CD8-positive, alpha-beta memory T cell (primary cell): Measurements from ENCODE around the gene FHIT. TPM values are rescaled to one million over a fixed set of nuclear protein-coding genes. Genes with fewer than 3 reads are reported as not detected.

Experiments used
- CTCF ChIA-PET: fragments of 350-600 bp; sonication (Branson Sonifier 250); formaldehyde crosslinking; loops from one replicate; lab custom pipeline; 2021; ENCODE audit warnings: antibody characterized with exemption; lab: Charles Lee
- POLR2A ChIA-PET: fragments of 350-600 bp; sonication (Branson Sonifier 250); formaldehyde crosslinking; loops from one replicate; lab custom pipeline; 2021; ENCODE audit warnings: antibody characterized with exemption; lab: Charles Lee
- DNase-seq, 5 donors: peaks; one replicate each; pipeline versions ENCODE4 v3.0.0 to v3.0.0-alpha.2; 2020 to 2022; ENCODE audit warnings: mixed read lengths in 1 of 5
- H3K27ac ChIP-seq: one replicate; pipeline ENCODE4 v1.7.0; 2013; ENCODE audit warnings: low read depth, mild to moderate bottlenecking, low read length, moderate library complexity
- H3K27me3 ChIP-seq: 2 replicates; pipeline ENCODE4 v1.7.0; 2013; ENCODE audit warnings: low read length, mild to moderate bottlenecking; ENCODE audit not compliant: insufficient read depth, poor library complexity, severe bottlenecking
- H3K36me3 ChIP-seq: 2 replicates; pipeline ENCODE4 v1.7.0; 2013; ENCODE audit warnings: mild to moderate bottlenecking, low read length, moderate library complexity; ENCODE audit not compliant: insufficient read depth
- H3K4me1 ChIP-seq: 2 replicates; pipeline ENCODE4 v1.7.0; 2013; ENCODE audit warnings: mild to moderate bottlenecking, low read length, moderate library complexity; ENCODE audit not compliant: insufficient read depth
- H3K4me3 ChIP-seq: 2 replicates; pipeline ENCODE4 v1.7.0; 2013; ENCODE audit warnings: mild to moderate bottlenecking, low read length
- H3K9me3 ChIP-seq: 2 replicates; pipeline ENCODE4 v1.7.0; 2013; ENCODE audit warnings: mild to moderate bottlenecking, low read length
- H3K27ac Mint-ChIP-seq, 8 donors: one replicate each; pipeline ENCODE4 v1.8.0; 2020 to 2021; ENCODE audit warnings: mixed read lengths in 8 of 8, mild to moderate bottlenecking in 6 of 8, inconsistent platforms in 3 of 8, moderate library complexity in 3 of 8
- H3K27me3 Mint-ChIP-seq, 2 donors: one replicate each; pipeline ENCODE4 v1.8.0; 2020 to 2021; ENCODE audit warnings: mixed read lengths in 2 of 2, mild to moderate bottlenecking in 1 of 2, moderate library complexity in 1 of 2
- H3K36me3 Mint-ChIP-seq, 3 donors: one replicate each; pipeline ENCODE4 v1.8.0; 2020 to 2021; ENCODE audit warnings: mixed read lengths in 3 of 3, inconsistent platforms in 1 of 3, mild to moderate bottlenecking in 1 of 3
- H3K4me1 Mint-ChIP-seq, 3 donors: one replicate each; pipeline ENCODE4 v1.8.0; 2020 to 2021; ENCODE audit warnings: mixed read lengths in 3 of 3, inconsistent platforms in 1 of 3, mild to moderate bottlenecking in 1 of 3
- H3K4me3 Mint-ChIP-seq, 7 donors: one replicate each; pipeline ENCODE4 v1.8.0; 2020 to 2021; ENCODE audit warnings: mixed read lengths in 7 of 7, mild to moderate bottlenecking in 6 of 7, moderate library complexity in 4 of 7, inconsistent platforms in 2 of 7
- H3K9me3 Mint-ChIP-seq, 5 donors: one replicate each; pipeline ENCODE4 v1.8.0; 2020 to 2022; ENCODE audit warnings: mixed read lengths in 5 of 5, mild to moderate bottlenecking in 3 of 5, moderate library complexity in 2 of 5, inconsistent platforms in 1 of 5
- polyA plus RNA-seq: library from polyadenylated mRNA; unstranded; fragments of 300-500 nt; fragmentation: Illumina TruSeq; gene quantifications from one replicate; pipeline ENCODE4 v1.2.3, GENCODE V29; 2021
- total RNA-seq, 2 experiments: library from RNA; stranded (reverse); gene quantifications; one replicate each; pipeline ENCODE4 v1.2.3, GENCODE V29; 2021

FHIT gene
- total and polyA plus RNA-seq, 3 experiments from 2014 or later, result 4.1 to 7.4 (median 4.2) TPM

DNA sequence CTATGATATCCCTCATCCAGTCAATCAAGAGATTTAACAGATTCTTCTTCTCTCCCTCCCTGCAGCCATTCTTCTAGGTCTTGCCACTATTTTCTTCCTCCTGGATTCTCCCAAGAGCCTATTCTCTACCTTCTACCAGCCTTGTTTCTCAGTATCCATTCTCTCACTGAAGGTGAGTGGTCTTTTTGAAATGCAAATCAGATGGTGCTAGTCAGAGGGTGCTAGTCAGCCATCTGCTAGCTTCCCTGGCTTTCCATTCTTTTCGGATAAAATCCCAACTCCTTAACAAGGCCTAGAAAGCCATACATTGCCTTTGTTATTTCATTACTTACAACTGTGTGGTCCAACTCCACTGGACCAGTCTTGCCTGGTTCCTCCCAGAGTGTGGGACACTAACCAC is 1467.1 kb downstream of the FHIT start:
- Histone ChIP-seq H3K9me3 (no peaks in the 10 kb centered on the region), H3K27ac (no peak overlapping the region), H3K4me3 (no peak overlapping the region), H3K27me3 (no peaks in the 10 kb centered on the region), H3K36me3 (no peaks in the 10 kb centered on the region), H3K4me1 (peaks cover 12% of the 10 kb centered on the region)
- H3K4me1 Mint-ChIP-seq, result peaks cover 15 to 18% (median 16%) of the 10 kb centered on the region in 3 donors
- no peaks in the 10 kb centered on the region for H3K9me3 Mint-ChIP-seq
- H3K27me3 Mint-ChIP-seq, result peaks cover 0 to 2% of the 10 kb centered on the region in 2 donors
- ChIA-PET CTCF (no interaction called here), POLR2A (no interaction called here)
- DNase-seq, result no peak
- H3K27ac Mint-ChIP-seq, result peak overlapping the region in 7 of 8 donors; percentile 1 to 92 (median 40)
- H3K4me3 Mint-ChIP-seq, result peak overlapping the region in 6 of 7 donors; percentile 9 to 74 (median 53)
- peaks cover 0 to 1% (median 0%) of the 10 kb centered on the region in 3 donors for H3K36me3 Mint-ChIP-seq

DNA sequence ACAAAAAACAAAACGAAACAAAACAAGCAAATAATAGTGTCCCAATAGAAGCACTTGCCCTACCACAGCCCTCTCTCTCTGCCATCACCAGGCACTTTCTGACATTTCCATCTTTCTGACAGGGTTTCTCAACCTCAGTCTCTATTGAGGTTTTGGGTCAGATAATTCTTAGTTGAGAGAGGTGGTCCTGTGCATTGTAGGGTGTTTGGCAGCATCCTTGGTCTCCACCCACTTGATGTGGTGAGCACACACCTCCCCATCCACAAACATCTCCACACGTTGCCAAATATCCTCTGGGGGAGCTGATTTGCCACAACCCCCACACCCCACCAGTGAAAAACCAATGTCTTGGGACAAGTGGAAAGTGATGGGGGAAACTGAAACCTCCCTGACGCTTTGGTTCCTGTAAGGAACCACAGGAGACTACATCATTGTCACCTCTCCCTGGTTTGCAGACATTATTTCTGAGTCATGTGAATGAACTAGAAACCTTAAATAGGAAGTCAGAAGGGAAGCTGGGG is 1467.7 kb downstream of the FHIT start:
- H3K36me3 Mint-ChIP-seq, result peaks cover 0 to 1% (median 0%) of the 10 kb centered on the region in 3 donors
- H3K9me3 Mint-ChIP-seq, result no peaks in the 10 kb centered on the region
- POLR2A ChIA-PET, result no interaction called here

GRCh38 chr3:59782664-59783063 is 1468.6 kb downstream of the FHIT start:
- H3K36me3 Mint-ChIP-seq, result peaks cover 0 to 1% (median 0%) of the 10 kb centered on the region in 3 donors
- ChIA-PET CTCF (no interaction called here), POLR2A (no interaction called here)
- Histone ChIP-seq H3K27me3 (no peaks in the 10 kb centered on the region), H3K4me1 (peaks cover 12% of the 10 kb centered on the region), H3K4me3 (no peak overlapping the region), H3K36me3 (no peaks in the 10 kb centered on the region), H3K27ac (no peak overlapping the region), H3K9me3 (no peaks in the 10 kb centered on the region)
- H3K27me3 Mint-ChIP-seq, result peaks cover 0 to 2% of the 10 kb centered on the region in 2 donors
- H3K4me3 Mint-ChIP-seq, result no peak overlapping the region
- no peak overlapping the region for H3K27ac Mint-ChIP-seq
- no peak for DNase-seq
- H3K4me1 Mint-ChIP-seq, result peaks cover 20 to 25% (median 22%) of the 10 kb centered on the region in 3 donors
- no peaks in the 10 kb centered on the region for H3K9me3 Mint-ChIP-seq

More for the DNA sequence above, 1467.7 kb downstream of the FHIT start:
- Histone ChIP-seq H3K27ac (no peak overlapping the region), H3K9me3 (no peaks in the 10 kb centered on the region), H3K4me3 (no peak overlapping the region), H3K27me3 (no peaks in the 10 kb centered on the region), H3K4me1 (peaks cover 12% of the 10 kb centered on the region), H3K36me3 (no peaks in the 10 kb centered on the region)
- H3K4me3 Mint-ChIP-seq, result peak overlapping the region in 6 of 7 donors; percentile 1 to 74 (median 53)
- H3K27ac Mint-ChIP-seq, result peak overlapping the region in 7 of 8 donors; percentile 1 to 92 (median 40)
- peak in 1 of 5 donors; percentile 37 for DNase-seq
- H3K27me3 Mint-ChIP-seq, result peaks cover 0 to 2% of the 10 kb centered on the region in 2 donors
- CTCF ChIA-PET, result no interaction called here
- H3K4me1 Mint-ChIP-seq, result peaks cover 16 to 18% (median 16%) of the 10 kb centered on the region in 3 donors

- H3K27ac Mint-ChIP-seq, result no peak overlapping the region
- peaks cover 12% of the 10 kb centered on the region for H3K4me1 ChIP-seq
- CTCF ChIA-PET, result no interaction called here
These were observed 1471.0 kb downstream of the FHIT start for GRCh38 chr3:59780209-59780608.

DNA sequence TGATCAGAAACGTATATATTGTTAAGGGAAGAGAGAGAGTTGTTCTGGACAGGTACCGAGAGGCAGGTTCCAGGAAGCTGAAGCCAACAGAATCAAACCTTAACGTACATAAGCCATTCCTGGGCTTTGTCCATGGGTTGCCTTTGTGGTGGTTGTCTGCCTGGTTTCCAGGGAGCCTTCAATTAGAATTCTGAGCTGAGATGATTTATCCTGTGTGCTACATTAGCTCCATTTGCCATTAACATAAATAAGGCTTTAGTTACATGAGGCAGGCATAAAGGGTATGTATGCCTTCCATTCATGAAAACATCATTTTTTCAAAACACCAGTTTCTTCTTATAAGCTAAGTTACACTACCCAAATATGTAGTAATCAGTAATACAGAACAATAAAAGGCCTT is 1472.0 kb downstream of the FHIT start:
- ChIA-PET CTCF (no interaction called here), POLR2A (no interaction called here)
- H3K27me3 ChIP-seq, result no peaks in the 10 kb centered on the region
- no peak overlapping the region for H3K4me3 Mint-ChIP-seq
- no peaks in the 10 kb centered on the region for H3K27me3 Mint-ChIP-seq
- H3K36me3 Mint-ChIP-seq, result peaks cover 0 to 1% (median 0%) of the 10 kb centered on the region in 3 donors
- DNase-seq, result no peak
- H3K9me3 Mint-ChIP-seq, result no peaks in the 10 kb centered on the region
- peaks cover 9% of the 10 kb centered on the region for H3K4me1 ChIP-seq
- H3K4me1 Mint-ChIP-seq, result peaks cover 22 to 34% (median 25%) of the 10 kb centered on the region in 3 donors
- H3K27ac Mint-ChIP-seq, result no peak overlapping the region
- H3K36me3 ChIP-seq, result no peaks in the 10 kb centered on the region
- H3K9me3 ChIP-seq, result no peaks in the 10 kb centered on the region
- H3K27ac ChIP-seq, result no peak overlapping the region
- H3K4me3 ChIP-seq, result no peak overlapping the region

More at GRCh38 chr3:59780209-59780608, 1471.0 kb downstream of the FHIT start:
- Mint-ChIP-seq H3K4me3 (no peak overlapping the region), H3K4me1 (peaks cover 24 to 33% (median 26%) of the 10 kb centered on the region in 3 donors), H3K36me3 (peaks cover 0 to 1% (median 0%) of the 10 kb centered on the region in 3 donors), H3K9me3 (no peaks in the 10 kb centered on the region), H3K27me3 (no peaks in the 10 kb centered on the region)
- POLR2A ChIA-PET, result no interaction called here
- Histone ChIP-seq H3K27me3 (no peaks in the 10 kb centered on the region), H3K36me3 (no peaks in the 10 kb centered on the region), H3K27ac (no peak overlapping the region), H3K4me3 (no peak overlapping the region), H3K9me3 (no peaks in the 10 kb centered on the region)
- no peak for DNase-seq

- Mint-ChIP-seq H3K9me3 (no peaks in the 10 kb centered on the region), H3K27me3 (no peaks in the 10 kb centered on the region), H3K4me3 (no peak overlapping the region), H3K36me3 (no peaks in the 10 kb centered on the region), H3K4me1 (peaks cover 25 to 36% (median 25%) of the 10 kb centered on the region in 3 donors), H3K27ac (peak overlapping the region in 1 of 8 donors; percentile 5)
- H3K36me3 ChIP-seq, result no peaks in the 10 kb centered on the region
- H3K9me3 ChIP-seq, result no peaks in the 10 kb centered on the region
- H3K27ac ChIP-seq, result no peak overlapping the region
- peaks cover 19% of the 10 kb centered on the region for H3K4me1 ChIP-seq
- no peak overlapping the region for H3K4me3 ChIP-seq
- ChIA-PET CTCF (no interaction called here), POLR2A (no interaction called here)
- DNase-seq, result no peak
- H3K27me3 ChIP-seq, result no peaks in the 10 kb centered on the region
These were observed 1473.6 kb downstream of the FHIT start for GRCh38 chr3:59777667-59778077.

DNA sequence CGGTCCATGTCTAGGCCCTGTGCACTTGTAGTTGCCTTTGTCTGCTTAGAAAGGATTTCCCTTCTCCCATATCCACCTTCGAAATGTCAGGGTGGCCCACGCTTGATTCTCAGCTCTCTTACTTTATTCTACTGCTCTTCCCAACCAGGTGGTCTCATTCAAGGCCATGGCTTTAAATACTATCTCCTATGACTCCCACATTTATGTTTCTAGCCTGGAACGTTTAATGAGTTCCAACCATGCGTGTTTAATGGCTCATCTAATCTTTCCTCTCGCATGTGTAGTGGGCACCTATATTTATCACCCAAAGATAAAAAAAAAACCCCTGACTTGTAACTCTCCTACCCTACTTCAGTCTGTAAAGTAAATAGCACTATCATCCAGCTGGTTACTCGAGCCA is 1474.2 kb downstream of the FHIT start:
- ChIA-PET POLR2A (no interaction called here), CTCF (no interaction called here)
- H3K36me3 Mint-ChIP-seq, result no peaks in the 10 kb centered on the region
- H3K4me3 Mint-ChIP-seq, result no peak overlapping the region
- no peak for DNase-seq
- no peaks in the 10 kb centered on the region for H3K9me3 Mint-ChIP-seq
- peaks cover 25% of the 10 kb centered on the region for H3K4me1 ChIP-seq
- H3K36me3 ChIP-seq, result no peaks in the 10 kb centered on the region
- H3K27me3 Mint-ChIP-seq, result no peaks in the 10 kb centered on the region
- no peak overlapping the region for H3K27ac ChIP-seq
- no peaks in the 10 kb centered on the region for H3K9me3 ChIP-seq
- H3K4me1 Mint-ChIP-seq, result peaks cover 31 to 42% (median 32%) of the 10 kb centered on the region in 3 donors
- no peaks in the 10 kb centered on the region for H3K27me3 ChIP-seq
- H3K4me3 ChIP-seq, result no peak overlapping the region
- no peak overlapping the region for H3K27ac Mint-ChIP-seq

DNA sequence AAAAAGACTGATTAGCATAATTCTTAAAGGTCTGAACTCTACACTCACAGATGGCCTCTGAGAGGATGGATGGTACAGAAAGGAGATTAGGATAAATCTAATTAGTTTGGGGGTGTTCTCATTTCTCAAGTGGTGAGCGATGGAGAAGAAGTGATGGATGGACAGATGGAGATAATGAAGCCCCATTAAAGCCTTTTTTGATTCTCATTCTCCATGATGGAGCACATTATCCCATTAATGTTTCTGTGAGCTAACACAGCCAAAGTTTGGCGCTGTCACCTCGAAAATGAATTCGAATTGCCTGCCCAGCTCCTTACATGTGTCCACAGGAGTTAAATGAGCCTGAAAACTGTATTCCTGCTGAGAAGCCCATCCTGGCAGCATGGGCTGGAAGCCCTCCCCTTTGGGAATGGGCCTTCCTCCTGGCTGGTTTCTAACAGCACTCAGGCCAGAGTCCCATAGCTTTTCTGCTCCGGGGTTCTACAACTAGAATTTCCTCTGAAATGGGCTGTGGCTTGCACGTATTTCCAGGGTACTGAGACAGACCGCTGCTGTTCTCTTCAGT is 1475.4 kb downstream of the FHIT start:
- H3K4me3 Mint-ChIP-seq, result peak overlapping the region in 1 of 7 donors; percentile 9
- H3K27ac ChIP-seq, result no peak overlapping the region
- H3K9me3 ChIP-seq, result no peaks in the 10 kb centered on the region
- H3K27me3 ChIP-seq, result no peaks in the 10 kb centered on the region
- no peaks in the 10 kb centered on the region for H3K9me3 Mint-ChIP-seq
- H3K4me1 ChIP-seq, result peaks cover 36% of the 10 kb centered on the region
- H3K4me1 Mint-ChIP-seq, result peaks cover 40 to 54% (median 42%) of the 10 kb centered on the region in 3 donors
- no peak overlapping the region for H3K4me3 ChIP-seq
- POLR2A ChIA-PET, result no interaction called here
- no peak for DNase-seq
- H3K27ac Mint-ChIP-seq, result peak overlapping the region in 1 of 8 donors; percentile 4
- H3K27me3 Mint-ChIP-seq, result peaks cover 0 to 4% of the 10 kb centered on the region in 2 donors
- H3K36me3 ChIP-seq, result no peaks in the 10 kb centered on the region
- CTCF ChIA-PET, result no interaction called here
- H3K36me3 Mint-ChIP-seq, result no peaks in the 10 kb centered on the region
